Activated CD4-positive, CD25-positive, alpha-beta regulatory T cell treated with anti-CD3 and anti-CD28 coated beads, Interleukin-2, amount 50 U/mL, for 24 hours (primary cell): ENCODE measurements around the gene AKT1.
"Not testable (repeated sequence)": the region's sequence is repeated elsewhere in the genome, so short reads cannot be mapped to it uniquely, and the experiment has no call there.

Experiments used
- ATAC-seq, 2 donors: fragments of 150-1000 bp; cut with Tn5 transposase; one replicate each; pipeline ENCODE4 v1.10.0; 2021; ENCODE audit warnings: mild to moderate bottlenecking in 1 of 2, moderate library complexity in 1 of 2

AKT1 gene

DNA sequence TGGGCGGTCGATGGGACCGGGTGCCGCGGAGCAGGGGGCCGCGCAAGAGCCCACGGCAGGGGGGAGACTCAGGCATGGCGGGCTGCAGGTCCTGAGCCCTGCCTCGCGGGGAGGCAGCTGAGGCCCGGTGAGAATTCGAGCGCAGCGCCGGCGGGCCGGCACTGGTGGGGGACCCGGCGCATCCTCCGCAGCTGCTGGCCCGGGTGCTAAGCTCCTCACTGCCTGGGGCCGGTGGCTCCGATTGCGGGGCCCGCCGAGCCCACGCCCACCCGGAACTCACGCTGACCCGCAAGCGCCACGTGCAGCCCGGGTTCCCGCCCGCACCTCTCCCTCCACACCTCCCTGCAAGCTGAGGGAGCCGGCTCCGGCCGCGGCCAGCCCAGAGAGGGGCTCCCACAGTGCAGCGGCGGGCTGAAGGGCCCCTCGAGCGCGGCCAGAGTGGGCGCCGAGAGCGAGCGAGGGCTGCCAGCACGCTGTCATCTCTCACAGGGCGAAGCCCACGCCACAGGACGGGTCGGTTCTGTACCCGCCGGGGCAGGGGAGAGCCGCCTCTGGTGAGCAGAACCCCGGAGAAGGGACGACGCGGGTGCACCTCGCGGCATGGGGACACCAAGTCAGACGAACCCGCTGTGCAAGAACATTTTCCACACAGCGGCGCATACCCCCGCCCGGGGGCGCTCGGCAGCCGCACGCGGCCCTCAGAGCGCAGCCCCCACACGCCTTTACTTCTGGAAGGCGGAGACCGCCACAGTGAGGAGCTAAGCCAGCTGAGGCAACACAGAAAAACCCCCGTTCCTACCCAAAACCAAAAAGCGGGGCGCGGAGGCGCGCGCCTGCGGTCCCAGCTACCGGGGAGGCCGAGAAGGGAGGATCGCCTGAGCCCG lies 43.8 kb downstream of the AKT1 start:
- no peak for ATAC-seq

GRCh38 chr14:104750753-104751057 lies 44.8 kb downstream of the AKT1 start:
- ATAC-seq: not testable (repeated sequence)

GRCh38 chr14:104750056-104750752 lies 45.3 kb downstream of the AKT1 start:
- no peak for ATAC-seq

GRCh38 chr14:104749111-104749649 lies 46.4 kb downstream of the AKT1 start:
- no peak for ATAC-seq

DNA sequence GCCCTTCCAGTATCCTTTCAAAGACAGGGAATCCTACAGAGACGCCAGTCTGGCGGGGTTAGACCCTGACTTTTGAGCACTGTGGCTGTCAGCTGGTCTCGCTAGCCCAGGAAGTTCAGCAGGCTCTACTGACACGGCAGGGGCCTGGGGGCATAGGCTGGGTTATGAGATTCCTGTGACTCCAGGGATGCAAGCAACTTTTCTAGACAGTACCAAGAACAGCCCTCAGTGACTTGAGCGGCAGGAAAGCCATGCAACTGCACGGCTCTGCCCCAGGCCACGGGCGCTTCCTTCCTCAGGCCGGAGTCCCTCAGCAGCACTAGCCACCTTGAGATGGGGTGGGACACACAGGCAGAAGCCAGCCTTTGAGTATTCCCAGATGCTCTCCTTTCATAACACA lies 47.7 kb downstream of the AKT1 start:
- ATAC-seq: no peak

DNA sequence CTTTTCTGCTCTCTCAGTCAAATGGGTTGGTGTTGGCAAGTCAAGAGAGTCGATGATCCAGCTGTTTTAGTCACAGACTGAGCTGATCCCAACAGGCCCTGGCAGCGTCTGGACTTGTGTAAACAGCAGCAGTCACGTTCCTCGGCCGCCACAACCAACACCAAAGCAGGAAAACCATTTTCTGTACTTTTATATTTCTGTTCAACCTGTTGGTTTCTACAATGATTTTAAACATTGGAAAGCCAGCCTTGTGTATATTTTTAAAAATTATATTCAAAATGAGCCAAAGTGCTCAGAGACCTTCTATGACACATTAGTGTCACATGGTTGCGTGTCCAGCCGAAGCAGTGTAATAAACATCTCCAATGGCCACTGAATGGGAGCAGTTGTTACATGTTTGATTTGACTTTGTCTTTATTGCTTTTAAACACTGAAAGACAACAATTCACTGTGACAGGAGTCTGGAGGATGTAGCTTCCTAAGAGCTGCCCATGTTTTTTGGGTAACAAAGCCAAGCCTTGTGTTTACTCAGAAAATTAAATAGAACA lies 48.5 kb downstream of the AKT1 start:
- ATAC-seq: no peak

- peak; percentile 41 to 53 for ATAC-seq
Measured at GRCh38 chr14:104746071-104746545, 49.4 kb downstream of the AKT1 start.

- ATAC-seq: no peak
Measured at GRCh38 chr14:104745431-104745830, 50.1 kb downstream of the AKT1 start.

DNA sequence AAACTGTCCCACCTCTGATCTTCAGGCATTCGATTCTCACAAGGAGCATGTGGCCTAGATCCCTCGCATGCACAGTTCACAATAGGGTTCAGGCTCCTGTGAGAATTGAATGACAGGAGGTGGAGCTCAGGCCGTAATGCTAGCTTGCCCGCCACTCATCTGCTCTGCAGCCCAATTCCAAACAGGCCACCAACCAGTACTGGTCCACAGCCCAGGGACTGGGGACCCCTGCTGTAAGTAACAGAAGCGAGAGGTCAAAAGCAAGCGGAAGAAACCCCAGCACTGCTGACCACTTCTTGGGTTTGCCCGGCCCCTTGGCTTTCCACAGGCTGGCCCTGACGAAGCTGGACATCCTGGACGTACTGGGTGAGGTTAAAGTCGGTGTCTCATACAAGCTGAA lies 51.1 kb downstream of the AKT1 start:
- ATAC-seq: no peak

DNA sequence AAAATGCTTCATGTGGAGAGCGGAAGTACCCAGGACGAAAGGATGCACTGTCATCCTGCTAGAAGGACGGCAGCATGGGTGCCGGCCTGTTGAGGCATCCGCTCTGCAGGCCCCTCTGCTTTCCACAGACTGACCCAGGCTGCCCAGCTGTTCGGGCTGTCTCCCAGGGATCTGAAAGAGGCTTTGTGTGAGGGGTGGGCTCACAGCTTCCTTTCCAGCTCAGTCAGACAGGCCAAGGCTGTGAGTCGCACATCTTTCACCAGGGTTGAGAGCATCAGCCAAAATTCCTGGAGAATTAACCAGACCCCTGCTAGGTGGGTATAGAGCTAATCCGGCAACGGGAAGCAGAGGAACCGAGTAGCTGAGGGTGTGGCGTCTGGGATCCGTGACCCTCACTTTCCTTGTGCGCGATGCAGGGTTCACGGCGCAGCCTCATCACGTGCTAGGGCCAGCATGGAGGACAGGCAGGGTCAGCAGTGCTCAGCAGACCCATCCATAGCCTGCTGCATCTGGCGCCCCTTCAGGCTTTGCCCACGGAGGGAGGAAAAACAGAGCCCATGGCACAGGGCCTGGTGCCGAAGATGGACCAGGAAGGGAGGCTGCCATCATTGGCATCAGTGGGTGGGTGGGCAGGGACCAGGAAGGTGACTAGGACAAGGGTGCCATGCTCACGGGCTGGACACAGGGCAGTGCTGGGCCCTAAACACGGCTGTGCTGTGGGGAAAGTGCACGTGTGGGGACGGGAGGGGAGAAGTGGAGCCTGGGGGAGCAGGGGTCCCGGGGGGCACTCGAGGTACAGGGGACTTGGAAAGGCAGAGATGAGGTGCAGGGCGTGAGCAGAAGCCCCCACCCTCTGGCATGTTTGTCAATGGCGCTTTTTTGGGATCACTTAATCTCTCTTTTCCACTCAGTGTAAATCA lies 51.8 kb downstream of the AKT1 start:
- ATAC-seq: no peak

DNA sequence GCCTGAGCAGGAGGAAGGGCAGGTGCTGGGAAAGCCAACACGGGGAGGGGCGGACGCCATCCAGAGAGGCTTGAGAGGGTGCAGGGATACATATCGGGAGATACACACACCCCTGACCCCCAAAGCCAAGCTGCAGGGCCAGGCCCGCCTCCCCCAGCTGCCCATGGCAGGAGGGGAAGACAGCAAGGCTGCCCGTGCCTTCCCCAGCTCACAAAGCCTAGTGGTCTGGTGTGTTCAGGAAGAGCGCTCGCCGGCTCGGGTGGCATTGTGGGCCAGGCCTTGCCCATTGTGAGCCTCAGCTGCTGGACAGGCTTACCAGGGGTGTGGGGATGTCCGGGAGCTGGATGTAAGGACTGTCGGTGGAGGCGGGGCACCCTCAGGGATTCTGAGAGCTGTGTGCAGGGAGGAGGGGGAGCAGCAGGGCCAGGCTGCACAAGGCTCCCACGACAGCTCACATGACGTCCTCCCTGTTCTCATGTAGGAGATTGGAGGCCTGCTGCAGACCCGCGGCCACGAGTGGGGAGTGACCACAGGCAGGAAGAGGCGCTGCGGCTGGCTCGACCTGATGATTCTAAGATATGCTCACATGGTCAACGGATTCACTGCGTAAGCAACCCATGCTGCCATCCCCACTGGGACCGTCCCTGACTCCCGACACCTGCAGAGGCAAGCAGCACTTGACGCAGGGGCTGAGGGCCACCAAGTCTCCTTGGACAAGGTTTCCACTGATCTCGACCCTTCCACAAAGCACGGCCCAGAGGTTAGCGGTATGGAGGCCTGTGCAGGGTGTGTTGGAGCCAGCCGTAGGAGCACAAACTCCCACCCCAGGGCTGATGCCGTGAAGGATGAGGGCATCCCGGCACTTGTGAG lies 52.7 kb downstream of the AKT1 start:
- ATAC-seq: no peak

DNA sequence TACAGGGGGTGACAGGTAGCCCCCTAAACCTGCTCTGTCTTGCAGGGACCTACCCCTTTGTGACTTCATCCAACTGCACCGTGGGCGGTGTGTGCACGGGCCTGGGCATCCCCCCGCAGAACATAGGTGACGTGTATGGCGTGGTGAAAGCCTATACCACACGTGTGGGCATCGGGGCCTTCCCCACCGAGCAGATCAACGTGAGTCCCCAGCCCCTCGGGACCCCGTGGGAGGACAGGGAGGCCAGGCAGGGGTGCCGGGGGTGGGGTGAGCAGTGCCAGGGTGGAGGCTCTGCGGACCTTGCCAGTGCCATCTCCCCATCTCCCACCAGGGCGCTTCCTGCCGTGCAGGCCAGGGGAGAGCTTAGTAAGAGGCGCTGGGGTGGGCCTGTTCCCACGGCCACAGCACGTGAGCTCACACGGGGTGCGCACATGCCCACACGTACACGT lies 53.7 kb downstream of the AKT1 start:
- no peak for ATAC-seq

GRCh38 chr14:104741108-104741802 lies 54.3 kb downstream of the AKT1 start:
- no peak for ATAC-seq

DNA sequence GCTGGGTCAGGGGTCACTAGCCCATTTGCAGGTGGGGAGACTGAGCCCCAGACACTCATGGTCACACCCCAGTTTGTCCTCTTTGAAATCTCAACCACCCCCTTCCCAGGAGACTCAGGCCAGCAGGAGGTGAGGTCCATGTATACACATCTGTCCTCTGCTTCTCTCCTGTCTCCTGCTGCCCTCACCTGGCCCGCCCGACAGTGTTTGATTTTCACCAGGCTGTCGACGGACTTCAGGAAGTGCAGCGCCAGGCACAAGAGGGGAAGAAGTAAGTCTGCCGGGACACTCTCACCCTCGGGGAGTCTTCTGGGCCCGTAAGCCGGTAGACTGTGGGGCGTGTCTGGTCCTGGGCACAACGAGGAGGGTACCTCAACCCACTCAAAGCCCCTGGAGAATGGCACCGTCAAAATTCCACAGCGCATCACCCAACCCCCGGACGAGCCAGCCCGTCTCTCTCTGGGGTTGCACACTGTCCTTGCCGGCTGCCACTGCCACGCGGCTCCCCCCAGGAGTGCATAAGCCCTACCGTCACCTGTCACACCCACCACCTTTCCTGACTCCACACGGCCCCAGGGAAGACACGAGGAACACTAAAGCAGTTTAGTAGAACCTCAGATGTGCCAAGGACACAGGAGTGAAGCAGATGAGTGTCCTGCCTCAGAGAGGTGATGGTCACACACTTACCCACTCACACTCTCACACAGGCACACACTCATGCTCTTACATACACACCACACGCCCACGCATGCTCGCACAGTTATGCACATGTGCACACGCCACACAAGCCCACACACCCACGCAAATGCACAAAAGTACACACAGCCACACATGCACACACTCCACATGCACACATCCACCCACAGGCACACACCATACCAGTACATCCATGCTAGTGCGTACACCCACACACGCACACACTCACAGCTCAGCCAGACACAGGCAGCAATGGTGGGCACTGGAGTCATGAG lies 55.7 kb downstream of the AKT1 start:
- no peak for ATAC-seq

GRCh38 chr14:104739026-104739425 lies 56.5 kb downstream of the AKT1 start:
- ATAC-seq: no peak

DNA sequence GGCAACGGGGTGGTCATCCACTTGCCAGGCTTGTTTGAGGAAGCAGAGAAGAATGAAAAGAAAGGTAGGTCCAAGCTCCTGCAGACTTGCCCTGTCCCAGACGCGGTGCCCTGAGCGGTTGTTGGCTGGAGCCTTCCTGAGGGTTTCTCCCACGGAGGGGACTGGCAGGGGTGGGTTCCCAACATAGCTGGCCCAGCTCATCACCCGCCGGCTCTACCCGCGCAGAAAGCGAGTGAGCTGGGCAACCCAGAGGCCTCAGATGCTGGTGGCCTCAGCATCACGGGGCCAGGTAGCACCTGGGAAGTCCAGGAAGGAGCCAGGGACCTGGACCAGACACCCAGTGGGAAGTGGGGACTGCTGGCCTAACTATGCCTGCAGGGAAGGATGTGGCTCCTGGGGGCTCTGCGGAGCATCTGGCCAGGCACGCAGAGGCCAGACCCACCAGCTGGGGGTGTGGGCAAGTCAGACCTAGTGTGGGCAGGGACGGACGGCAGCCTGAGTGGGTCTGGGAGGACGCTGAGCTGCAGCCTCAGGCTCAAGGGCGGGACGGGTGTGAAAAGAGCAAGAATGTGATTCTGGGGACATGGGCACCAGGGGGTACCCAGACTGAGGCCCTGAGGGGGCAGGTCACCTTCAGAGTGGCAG lies 57.1 kb downstream of the AKT1 start:
- no peak for ATAC-seq

- ATAC-seq: no peak
Measured at GRCh38 chr14:104735830-104736642, 59.5 kb downstream of the AKT1 start.
